AG09309 (cell line): Measurements from ENCODE around the gene DENND1A.

Experiments
- DNase-seq: peaks from one replicate; pipeline ENCODE4 v3.0.0-alpha.2; 2010; ENCODE audit warnings: low read depth
- H3K4me3 ChIP-seq: 2 replicates; pipeline ENCODE4 v1.5.1; 2011; ENCODE audit warnings: mild to moderate bottlenecking, low read depth, low read length, moderate library complexity; ENCODE audit not compliant: control insufficient read depth
- TF ChIP-seq, protein P1 (sequence below): IDR thresholded peaks from 2 replicates; pipeline ENCODE4 v1.5.1; 2011; ENCODE audit warnings: mild to moderate bottlenecking, low read depth, low read length, inconsistent platforms; ENCODE audit not compliant: insufficient read depth, control insufficient read depth; ENCODE audit errors: missing control alignments

Gene DENND1A

DNA sequence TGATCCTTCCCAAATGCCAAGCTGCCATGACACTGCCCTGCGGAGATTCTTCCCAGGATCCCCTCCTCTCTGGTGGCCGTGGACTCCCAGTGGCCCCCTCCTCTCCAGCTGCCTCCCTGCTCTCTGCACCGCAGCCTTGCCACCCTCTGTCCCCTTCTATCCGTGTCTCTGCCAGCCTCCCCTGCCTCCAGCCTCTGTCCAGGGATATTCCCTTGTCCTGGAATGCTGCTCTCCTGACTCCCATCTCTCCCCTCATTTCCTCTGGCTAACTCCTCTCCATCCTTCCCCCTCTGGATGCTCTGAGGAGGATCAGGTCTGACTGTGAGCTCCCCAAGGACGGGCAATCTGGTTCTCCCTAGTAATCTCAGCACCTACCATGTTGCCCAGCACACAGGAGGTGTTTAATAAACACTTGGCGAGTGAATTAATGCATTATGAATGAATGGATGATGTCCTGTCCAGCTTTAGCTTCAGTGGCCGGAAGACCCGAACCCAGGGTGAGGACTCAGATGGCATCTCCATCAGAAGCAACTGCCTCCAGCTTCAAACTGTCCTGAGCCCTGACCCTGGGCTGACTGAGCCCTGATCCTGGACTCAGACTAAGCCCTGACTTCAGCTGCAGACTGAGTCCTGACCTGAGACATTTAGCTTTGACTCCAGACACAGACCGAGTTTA, 581.5 kb downstream of the DENND1A start:
- no peak for DNase-seq
- no peak overlapping the region for H3K4me3 ChIP-seq

DNA sequence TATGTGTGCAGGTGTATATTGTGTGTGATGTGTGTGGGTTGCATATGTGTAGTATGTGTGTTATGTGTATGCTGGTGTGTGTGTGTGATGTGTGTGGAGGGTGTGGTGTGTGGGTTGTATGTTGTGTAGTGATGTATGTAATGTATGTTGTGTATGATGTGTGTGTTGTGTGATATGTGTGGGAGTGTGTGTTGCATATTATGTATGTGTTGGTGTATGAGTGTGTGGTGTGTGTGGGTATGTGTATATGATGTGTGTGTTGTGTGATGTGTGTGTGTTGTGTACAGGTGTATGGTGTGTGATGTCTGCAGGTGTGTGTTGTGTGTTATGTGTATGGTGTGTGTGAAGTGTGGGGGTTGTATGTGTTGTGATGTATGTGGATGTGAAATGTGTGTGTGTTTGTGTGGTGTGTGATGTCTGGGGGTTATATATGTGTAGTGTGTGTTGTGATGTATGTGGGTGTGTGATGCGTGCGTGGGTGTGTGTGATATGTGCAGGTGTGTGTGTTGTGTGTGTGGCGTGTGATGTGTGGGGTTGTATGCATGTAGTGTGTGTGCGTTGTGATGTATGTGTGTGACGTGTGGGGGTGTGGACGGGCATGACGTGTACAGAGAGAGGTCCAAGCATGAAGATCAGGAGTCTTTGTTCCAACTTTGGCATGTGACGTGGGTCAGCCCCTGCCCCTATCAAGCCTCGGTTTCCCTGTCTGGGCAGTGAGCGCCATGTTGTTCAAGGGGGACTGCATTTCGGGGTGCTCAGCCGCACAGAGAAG, 582.5 kb downstream of the DENND1A start:
- TF ChIP-seq, protein P1, sequence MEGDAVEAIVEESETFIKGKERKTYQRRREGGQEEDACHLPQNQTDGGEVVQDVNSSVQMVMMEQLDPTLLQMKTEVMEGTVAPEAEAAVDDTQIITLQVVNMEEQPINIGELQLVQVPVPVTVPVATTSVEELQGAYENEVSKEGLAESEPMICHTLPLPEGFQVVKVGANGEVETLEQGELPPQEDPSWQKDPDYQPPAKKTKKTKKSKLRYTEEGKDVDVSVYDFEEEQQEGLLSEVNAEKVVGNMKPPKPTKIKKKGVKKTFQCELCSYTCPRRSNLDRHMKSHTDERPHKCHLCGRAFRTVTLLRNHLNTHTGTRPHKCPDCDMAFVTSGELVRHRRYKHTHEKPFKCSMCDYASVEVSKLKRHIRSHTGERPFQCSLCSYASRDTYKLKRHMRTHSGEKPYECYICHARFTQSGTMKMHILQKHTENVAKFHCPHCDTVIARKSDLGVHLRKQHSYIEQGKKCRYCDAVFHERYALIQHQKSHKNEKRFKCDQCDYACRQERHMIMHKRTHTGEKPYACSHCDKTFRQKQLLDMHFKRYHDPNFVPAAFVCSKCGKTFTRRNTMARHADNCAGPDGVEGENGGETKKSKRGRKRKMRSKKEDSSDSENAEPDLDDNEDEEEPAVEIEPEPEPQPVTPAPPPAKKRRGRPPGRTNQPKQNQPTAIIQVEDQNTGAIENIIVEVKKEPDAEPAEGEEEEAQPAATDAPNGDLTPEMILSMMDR: no peak
- no peak for DNase-seq
- H3K4me3 ChIP-seq: peak overlapping the region; percentile 9

More for the DNA sequence above, 581.5 kb downstream of the DENND1A start:
- TF ChIP-seq, protein P1: no peak

DNA sequence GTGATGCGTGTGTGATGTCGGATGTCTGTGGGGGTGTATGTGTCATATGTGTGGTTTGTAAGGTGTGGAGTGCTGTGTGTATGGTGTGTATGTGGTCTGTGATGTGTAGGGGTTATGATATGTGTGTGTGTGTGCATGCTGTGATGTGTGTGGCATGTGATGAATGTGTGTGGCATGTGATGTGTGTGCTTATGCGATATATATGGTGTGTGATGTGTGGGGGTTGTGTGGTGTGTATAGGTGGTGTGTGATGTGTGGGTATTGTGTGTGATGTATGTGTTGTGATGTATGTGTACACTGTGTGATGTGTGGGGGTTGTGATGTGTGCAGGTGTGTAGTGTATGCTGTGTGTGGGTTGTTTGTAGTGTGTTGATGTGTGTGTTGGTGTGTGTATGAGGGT, 583.1 kb downstream of the DENND1A start:
- DNase-seq: no peak
- TF ChIP-seq, protein P1: no peak
- no peak overlapping the region for H3K4me3 ChIP-seq

DNA sequence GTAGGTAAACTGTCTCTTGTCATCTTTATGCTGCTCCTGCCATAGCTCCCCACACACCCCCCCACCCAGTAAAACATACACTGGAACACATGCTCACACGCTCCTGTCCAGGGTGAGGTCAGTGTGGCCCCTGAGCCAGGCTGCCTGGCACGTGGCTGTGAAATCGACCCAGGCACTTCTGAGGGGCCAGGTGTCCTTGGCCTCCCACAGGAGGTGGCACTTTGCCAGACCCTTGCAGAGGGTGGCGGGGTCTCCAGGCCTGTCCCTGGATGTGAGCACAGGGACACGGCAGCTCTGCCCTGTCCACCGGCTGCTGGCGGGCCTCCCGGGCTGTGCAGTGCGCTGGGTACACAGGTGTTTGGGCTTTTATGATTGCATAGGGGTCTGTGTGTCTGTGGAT, 583.9 kb downstream of the DENND1A start:
- H3K4me3 ChIP-seq: no peak overlapping the region
- DNase-seq: no peak
- TF ChIP-seq, protein P1: no peak

DNA sequence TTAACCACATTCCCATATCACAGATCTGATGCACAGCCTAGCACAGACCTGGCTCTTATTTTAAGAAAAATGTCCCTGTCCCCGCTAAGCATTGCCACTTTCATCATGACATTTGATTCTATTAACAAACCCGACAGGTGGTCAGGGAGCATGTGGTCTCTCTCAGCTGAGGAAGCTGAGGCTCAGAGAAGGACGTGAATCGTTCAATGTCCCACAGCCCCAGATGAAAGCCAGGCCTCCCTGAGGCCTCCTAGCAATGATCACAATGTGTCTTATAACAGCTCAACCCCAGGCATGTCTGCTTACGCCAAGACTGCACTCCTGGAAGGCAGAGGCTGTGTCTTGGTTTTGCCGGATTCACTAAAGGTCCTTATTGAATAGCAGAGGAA, 584.4 kb downstream of the DENND1A start:
- TF ChIP-seq, protein P1: no peak
- H3K4me3 ChIP-seq: no peak overlapping the region
- DNase-seq: no peak

DNA sequence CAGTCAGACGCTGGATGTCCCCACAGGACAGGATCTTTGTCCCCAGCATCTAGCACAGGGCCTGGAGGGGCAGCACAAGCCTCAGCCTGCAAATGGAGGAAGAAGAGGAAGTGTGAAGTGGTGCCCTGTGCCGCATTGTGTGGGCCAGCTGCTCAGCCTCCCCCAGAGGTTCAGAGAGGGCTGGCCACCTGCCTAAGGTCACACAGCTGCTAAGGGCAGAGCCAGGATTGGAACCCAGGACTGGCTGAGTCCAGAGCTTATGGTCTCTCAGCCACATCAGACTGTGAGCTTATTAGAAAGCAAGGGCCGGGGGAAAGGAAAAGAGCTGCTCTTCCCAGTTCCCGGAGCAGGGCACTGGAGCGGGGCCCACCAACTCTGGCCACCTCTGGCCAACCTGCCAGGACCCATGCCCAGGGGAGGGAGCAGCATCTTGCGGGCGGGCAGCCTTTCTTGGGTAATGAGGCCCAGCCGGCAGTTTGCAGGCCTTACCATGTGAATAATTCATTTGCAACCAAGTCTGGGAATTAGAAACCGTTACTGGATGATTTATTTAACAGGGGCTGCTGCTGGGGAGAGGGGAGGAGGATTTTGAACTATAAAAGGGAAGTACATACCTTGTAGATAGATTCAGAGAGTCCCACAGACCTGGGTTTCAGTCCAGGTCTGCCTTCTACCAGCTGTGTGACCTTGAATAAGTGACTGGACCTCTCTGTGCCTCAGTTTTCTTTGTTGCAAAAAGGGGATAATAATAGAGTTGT, 585.6 kb downstream of the DENND1A start:
- H3K4me3 ChIP-seq: no peak overlapping the region
- DNase-seq: no peak
- TF ChIP-seq, protein P1: no peak
